Measurements from ENCODE around the gene GTF2H3.

GTF2H3 gene

DNA sequence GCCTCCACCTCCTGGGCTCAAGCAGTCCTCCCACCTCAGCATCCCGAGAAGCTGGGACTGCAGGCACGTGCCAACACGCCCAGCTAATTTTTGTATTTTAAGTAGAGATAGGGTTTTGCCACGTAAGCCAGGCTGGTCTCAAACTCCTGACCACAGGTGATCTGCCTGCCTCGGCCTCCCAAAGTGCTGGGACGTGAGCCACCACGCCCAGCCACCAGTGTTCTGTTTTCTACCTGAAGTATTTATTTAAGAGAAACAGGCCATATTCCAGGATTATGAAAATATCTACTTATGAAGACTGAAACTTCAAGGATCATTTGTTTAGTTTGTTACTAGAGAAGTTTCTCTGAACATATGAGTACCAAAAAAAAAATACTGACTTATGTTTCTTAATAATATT, 10.3 kb downstream of the GTF2H3 start:
- no peak overlapping the region for H3K9ac ChIP-seq (ENCODE audit: low read depth in 1 of 2, low read length in 2 of 2)
- no peak overlapping the region for H3K4me3 ChIP-seq (ENCODE audit: low read depth in 1 of 2, low read length in 2 of 2)
- no peak overlapping the region for H3K27ac ChIP-seq (ENCODE audit: low read depth, low read length)
- peaks cover 14 to 48% of the 10 kb centered on the region in 2 donors for H3K36me3 ChIP-seq (ENCODE audit: control insufficient read depth in 1 of 2, insufficient read depth in 2 of 2, low read length in 2 of 2)
- no peaks in the 10 kb centered on the region for H3K27me3 ChIP-seq (ENCODE audit: control insufficient read depth in 1 of 2, insufficient read depth in 2 of 2, low read length in 2 of 2)
- H3K9me3 ChIP-seq (ENCODE audit: control insufficient read depth in 1 of 2, low read length in 2 of 2), result no peaks in the 10 kb centered on the region
- no peaks in the 10 kb centered on the region for H3K4me1 ChIP-seq (ENCODE audit: control insufficient read depth in 1 of 2, insufficient read depth in 2 of 2, low read length in 2 of 2)

DNA sequence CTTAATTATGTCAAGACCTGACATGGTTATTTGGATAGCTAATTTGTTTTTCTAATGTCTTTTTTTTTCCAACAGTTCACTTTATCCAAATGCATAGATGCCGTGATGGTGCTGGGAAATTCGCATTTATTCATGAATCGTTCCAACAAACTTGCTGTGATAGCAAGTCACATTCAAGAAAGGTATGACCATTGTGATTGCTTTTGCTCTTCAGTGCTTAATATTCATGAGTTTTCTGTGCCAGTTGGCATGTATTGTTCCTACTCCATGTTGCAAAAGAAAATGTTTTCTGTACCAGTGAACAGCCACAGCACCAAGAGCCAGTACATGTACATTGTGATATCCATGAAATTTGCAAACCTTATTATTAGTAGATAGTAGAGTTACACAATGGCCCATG, 11.8 kb downstream of the GTF2H3 start:
- Histone ChIP-seq H3K9me3 (ENCODE audit: control insufficient read depth in 1 of 2, low read length in 2 of 2) (no peaks in the 10 kb centered on the region), H3K36me3 (ENCODE audit: control insufficient read depth in 1 of 2, insufficient read depth in 2 of 2, low read length in 2 of 2) (peaks cover 8 to 59% of the 10 kb centered on the region in 2 donors), H3K27ac (ENCODE audit: low read depth, low read length) (no peak overlapping the region), H3K4me1 (ENCODE audit: control insufficient read depth in 1 of 2, insufficient read depth in 2 of 2, low read length in 2 of 2) (no peaks in the 10 kb centered on the region), H3K27me3 (ENCODE audit: control insufficient read depth in 1 of 2, insufficient read depth in 2 of 2, low read length in 2 of 2) (no peaks in the 10 kb centered on the region), H3K4me3 (ENCODE audit: low read depth in 1 of 2, low read length in 2 of 2) (no peak overlapping the region), H3K9ac (ENCODE audit: low read depth in 1 of 2, low read length in 2 of 2) (no peak overlapping the region)

DNA sequence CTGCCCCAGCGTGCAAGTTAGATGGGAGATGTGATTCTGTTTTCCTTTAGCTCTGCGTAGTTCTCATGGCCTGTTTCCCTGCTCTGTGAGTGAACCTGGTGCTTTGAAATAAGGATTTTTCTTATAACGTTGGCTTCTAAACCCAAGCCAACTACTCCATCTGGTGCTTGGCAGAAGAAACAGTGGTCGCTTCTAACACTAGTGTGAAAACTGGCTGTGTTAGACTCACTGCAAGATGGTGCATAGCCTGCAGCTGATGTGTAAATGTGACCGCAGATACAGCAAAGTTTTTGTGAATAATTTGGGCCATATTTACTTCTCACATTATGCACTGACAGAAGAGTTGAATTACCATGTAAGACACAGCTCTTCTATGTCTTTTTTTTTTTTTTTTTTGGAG, 12.2 kb downstream of the GTF2H3 start:
- H3K36me3 ChIP-seq (ENCODE audit: control insufficient read depth in 1 of 2, insufficient read depth in 2 of 2, low read length in 2 of 2), result peaks cover 8 to 63% of the 10 kb centered on the region in 2 donors
- no peaks in the 10 kb centered on the region for H3K4me1 ChIP-seq (ENCODE audit: control insufficient read depth in 1 of 2, insufficient read depth in 2 of 2, low read length in 2 of 2)
- no peaks in the 10 kb centered on the region for H3K27me3 ChIP-seq (ENCODE audit: control insufficient read depth in 1 of 2, insufficient read depth in 2 of 2, low read length in 2 of 2)
- no peak overlapping the region for H3K27ac ChIP-seq (ENCODE audit: low read depth, low read length)
- no peaks in the 10 kb centered on the region for H3K9me3 ChIP-seq (ENCODE audit: control insufficient read depth in 1 of 2, low read length in 2 of 2)
- no peak overlapping the region for H3K9ac ChIP-seq (ENCODE audit: low read depth in 1 of 2, low read length in 2 of 2)
- no peak overlapping the region for H3K4me3 ChIP-seq (ENCODE audit: low read depth in 1 of 2, low read length in 2 of 2)

DNA sequence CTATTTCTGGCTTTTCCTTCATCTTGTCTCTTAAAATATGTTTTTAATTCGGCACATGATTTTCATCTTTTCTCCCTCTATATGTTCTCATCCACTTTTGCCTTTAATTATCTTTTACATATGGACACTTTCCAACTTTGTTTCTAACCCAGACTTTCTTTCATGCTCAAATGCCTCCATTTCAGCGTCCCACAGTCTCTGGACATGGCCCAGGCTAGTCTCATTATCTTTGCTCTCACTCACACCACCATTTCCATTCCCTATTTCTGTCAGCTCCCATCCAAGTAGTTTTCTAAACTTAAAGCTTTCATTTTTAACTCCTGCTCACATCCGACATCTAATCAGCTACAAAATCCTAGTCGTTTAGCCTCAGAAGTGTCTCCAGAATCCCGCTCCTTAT, 14.8 kb downstream of the GTF2H3 start:
- H3K9me3 ChIP-seq (ENCODE audit: control insufficient read depth in 1 of 2, low read length in 2 of 2), result no peaks in the 10 kb centered on the region
- no peak overlapping the region for H3K9ac ChIP-seq (ENCODE audit: low read depth in 1 of 2, low read length in 2 of 2)
- H3K27ac ChIP-seq (ENCODE audit: low read depth, low read length), result no peak overlapping the region
- peaks cover 11 to 58% of the 10 kb centered on the region in 2 donors for H3K36me3 ChIP-seq (ENCODE audit: control insufficient read depth in 1 of 2, insufficient read depth in 2 of 2, low read length in 2 of 2)
- H3K4me1 ChIP-seq (ENCODE audit: control insufficient read depth in 1 of 2, insufficient read depth in 2 of 2, low read length in 2 of 2), result no peaks in the 10 kb centered on the region
- no peaks in the 10 kb centered on the region for H3K27me3 ChIP-seq (ENCODE audit: control insufficient read depth in 1 of 2, insufficient read depth in 2 of 2, low read length in 2 of 2)
- H3K4me3 ChIP-seq (ENCODE audit: low read depth in 1 of 2, low read length in 2 of 2), result no peak overlapping the region

DNA sequence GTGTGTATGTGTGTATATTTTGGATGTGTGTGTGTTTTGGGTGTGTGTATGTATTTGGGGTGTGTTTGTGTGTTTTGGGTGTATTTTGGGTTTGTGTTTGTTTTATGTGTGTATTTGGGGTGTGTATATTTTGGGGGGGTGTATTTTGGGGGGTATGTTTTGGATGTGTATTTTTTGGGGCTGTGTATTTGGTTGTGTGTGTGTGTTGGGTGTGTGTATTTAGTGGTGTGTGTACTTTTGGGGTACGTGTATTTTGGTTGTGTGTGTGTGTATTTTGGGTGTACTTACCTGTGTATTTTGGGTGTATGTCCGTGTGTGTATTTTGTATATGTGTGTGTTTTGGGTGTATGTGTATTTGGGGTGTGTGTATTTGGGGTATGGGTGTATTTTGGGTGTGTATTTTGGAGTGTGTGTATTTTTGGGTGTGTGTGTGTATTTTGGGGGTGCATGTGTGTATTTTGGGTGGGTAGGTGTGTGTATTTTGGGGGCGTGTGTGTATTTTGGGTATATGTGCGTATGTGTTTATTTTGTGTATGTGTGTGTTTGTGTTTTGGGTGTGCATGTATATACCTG, 20.6 kb downstream of the GTF2H3 start:
- Histone ChIP-seq H3K4me3 (ENCODE audit: low read depth in 1 of 2, low read length in 2 of 2) (no peak overlapping the region), H3K27me3 (ENCODE audit: control insufficient read depth in 1 of 2, insufficient read depth in 2 of 2, low read length in 2 of 2) (no peaks in the 10 kb centered on the region), H3K36me3 (ENCODE audit: control insufficient read depth in 1 of 2, insufficient read depth in 2 of 2, low read length in 2 of 2) (peaks cover 17 to 49% of the 10 kb centered on the region in 2 donors), H3K27ac (ENCODE audit: low read depth, low read length) (no peak overlapping the region), H3K9ac (ENCODE audit: low read depth in 1 of 2, low read length in 2 of 2) (no peak overlapping the region), H3K9me3 (ENCODE audit: control insufficient read depth in 1 of 2, low read length in 2 of 2) (no peaks in the 10 kb centered on the region), H3K4me1 (ENCODE audit: control insufficient read depth in 1 of 2, insufficient read depth in 2 of 2, low read length in 2 of 2) (no peaks in the 10 kb centered on the region)

DNA sequence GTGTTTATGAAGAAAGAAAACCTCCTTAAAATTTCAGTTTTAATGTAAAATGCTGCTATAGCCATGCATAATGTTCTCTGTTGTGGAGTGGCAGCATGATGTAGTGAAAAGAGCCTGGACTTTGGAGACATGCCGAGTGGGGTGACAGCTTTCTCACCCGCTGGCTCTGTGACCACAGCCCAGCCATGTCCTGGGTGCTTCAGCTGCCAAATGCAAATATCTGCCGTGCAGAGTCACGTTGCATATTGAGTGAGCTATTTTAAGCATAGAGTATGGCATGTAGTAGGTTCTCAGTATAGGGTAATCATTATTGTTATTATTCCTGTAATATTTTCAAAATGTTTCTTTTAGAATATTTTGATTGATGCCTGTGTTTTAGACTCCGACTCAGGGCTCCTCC, 21.8 kb downstream of the GTF2H3 start:
- H3K36me3 ChIP-seq (ENCODE audit: control insufficient read depth in 1 of 2, insufficient read depth in 2 of 2, low read length in 2 of 2), result peaks cover 17 to 47% of the 10 kb centered on the region in 2 donors

DNA sequence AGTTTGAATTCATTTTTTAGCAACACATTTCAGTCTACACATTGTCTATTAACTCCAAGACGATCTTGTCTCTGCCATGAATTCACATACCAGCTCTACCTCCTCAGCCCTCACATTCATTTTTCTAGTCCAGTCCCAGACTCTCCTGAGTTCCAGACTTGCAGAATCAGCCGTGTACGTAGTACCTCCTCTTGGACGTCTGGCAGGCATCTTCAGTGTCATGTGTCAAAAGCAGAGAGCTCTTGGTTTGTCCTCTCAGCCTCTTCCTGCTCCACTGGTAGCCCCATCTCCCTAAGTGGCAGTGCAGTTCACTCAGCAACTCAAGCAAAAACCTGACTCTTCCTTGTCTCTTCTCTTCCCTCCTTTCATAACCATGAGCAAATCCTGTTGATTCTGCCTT, 22.8 kb downstream of the GTF2H3 start:
- Histone ChIP-seq H3K4me1 (ENCODE audit: control insufficient read depth in 1 of 2, insufficient read depth in 2 of 2, low read length in 2 of 2) (no peaks in the 10 kb centered on the region), H3K36me3 (ENCODE audit: control insufficient read depth in 1 of 2, insufficient read depth in 2 of 2, low read length in 2 of 2) (peaks cover 17 to 40% of the 10 kb centered on the region in 2 donors), H3K27me3 (ENCODE audit: control insufficient read depth in 1 of 2, insufficient read depth in 2 of 2, low read length in 2 of 2) (no peaks in the 10 kb centered on the region), H3K27ac (ENCODE audit: low read depth, low read length) (no peak overlapping the region), H3K9ac (ENCODE audit: low read depth in 1 of 2, low read length in 2 of 2) (no peak overlapping the region), H3K9me3 (ENCODE audit: control insufficient read depth in 1 of 2, low read length in 2 of 2) (no peaks in the 10 kb centered on the region), H3K4me3 (ENCODE audit: low read depth in 1 of 2, low read length in 2 of 2) (no peak overlapping the region)

More for the DNA sequence above, 21.8 kb downstream of the GTF2H3 start:
- H3K9me3 ChIP-seq (ENCODE audit: control insufficient read depth in 1 of 2, low read length in 2 of 2), result no peaks in the 10 kb centered on the region
- no peak overlapping the region for H3K4me3 ChIP-seq (ENCODE audit: low read depth in 1 of 2, low read length in 2 of 2)
- no peak overlapping the region for H3K9ac ChIP-seq (ENCODE audit: low read depth in 1 of 2, low read length in 2 of 2)
- H3K4me1 ChIP-seq (ENCODE audit: control insufficient read depth in 1 of 2, insufficient read depth in 2 of 2, low read length in 2 of 2), result no peaks in the 10 kb centered on the region
- H3K27ac ChIP-seq (ENCODE audit: low read depth, low read length), result no peak overlapping the region
- no peaks in the 10 kb centered on the region for H3K27me3 ChIP-seq (ENCODE audit: control insufficient read depth in 1 of 2, insufficient read depth in 2 of 2, low read length in 2 of 2)

DNA sequence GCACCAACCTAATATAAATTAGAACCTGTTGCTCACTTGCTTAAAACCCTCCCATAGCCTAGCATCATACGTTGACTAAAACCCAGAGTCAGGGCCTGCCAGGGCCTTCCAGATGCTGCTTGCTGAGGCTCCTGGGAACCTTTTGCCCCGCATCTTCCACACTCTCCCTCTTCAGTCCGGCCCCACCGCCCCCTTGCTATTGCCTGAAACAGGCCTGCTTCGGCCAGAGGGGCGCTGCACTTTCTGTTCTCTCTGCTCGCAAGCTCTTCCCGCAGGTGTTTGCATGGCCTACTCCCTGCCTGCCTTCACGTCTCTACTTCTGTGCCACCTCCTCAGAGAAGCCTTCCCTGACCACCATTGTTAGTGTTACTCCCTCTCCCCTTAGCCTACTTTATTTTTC, 23.6 kb downstream of the GTF2H3 start:
- Histone ChIP-seq H3K4me1 (ENCODE audit: control insufficient read depth in 1 of 2, insufficient read depth in 2 of 2, low read length in 2 of 2) (no peaks in the 10 kb centered on the region), H3K27ac (ENCODE audit: low read depth, low read length) (no peak overlapping the region), H3K27me3 (ENCODE audit: control insufficient read depth in 1 of 2, insufficient read depth in 2 of 2, low read length in 2 of 2) (no peaks in the 10 kb centered on the region), H3K4me3 (ENCODE audit: low read depth in 1 of 2, low read length in 2 of 2) (no peak overlapping the region), H3K9me3 (ENCODE audit: control insufficient read depth in 1 of 2, low read length in 2 of 2) (no peaks in the 10 kb centered on the region), H3K36me3 (ENCODE audit: control insufficient read depth in 1 of 2, insufficient read depth in 2 of 2, low read length in 2 of 2) (peaks cover 14 to 35% of the 10 kb centered on the region in 2 donors), H3K9ac (ENCODE audit: low read depth in 1 of 2, low read length in 2 of 2) (no peak overlapping the region)

DNA sequence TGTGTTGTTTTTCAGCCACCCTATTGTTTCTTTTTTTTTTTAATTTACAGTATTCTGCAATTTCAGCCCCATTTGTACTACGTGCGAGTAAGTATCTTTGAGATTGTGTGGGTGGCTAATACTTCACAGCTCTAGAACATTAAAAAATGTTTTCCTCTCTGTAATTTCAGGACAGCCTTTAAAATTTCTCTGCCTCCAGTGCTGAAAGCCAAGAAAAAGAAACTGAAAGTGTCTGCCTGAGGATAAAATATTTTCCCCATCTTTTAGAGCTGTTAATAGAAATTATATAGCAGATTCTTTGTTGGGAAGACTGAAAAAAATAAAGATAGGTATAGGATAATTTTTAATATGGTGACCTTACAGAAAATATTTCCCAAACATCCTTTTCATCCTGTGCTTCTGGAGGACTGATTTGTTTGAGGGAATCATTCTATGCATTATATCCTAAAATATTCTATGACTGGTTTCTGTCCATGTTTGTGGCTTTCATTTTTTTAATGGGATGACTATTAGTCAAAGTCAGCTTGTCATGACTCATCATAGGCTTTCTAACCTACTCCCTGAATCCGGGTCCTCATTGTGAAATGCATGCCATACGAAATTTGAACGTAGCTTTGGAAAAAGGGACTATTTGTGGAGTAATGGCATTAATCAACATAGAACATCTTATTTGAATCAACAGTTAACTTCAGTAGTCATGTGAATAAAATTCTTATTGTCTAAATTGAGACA, 26.5 kb downstream of the GTF2H3 start:
- H3K4me3 ChIP-seq (ENCODE audit: low read depth in 1 of 2, low read length in 2 of 2), result no peak overlapping the region
- H3K4me1 ChIP-seq (ENCODE audit: control insufficient read depth in 1 of 2, insufficient read depth in 2 of 2, low read length in 2 of 2), result no peaks in the 10 kb centered on the region
- H3K9me3 ChIP-seq (ENCODE audit: control insufficient read depth in 1 of 2, low read length in 2 of 2), result no peaks in the 10 kb centered on the region
- peaks cover 6 to 26% of the 10 kb centered on the region in 2 donors for H3K36me3 ChIP-seq (ENCODE audit: control insufficient read depth in 1 of 2, insufficient read depth in 2 of 2, low read length in 2 of 2)
- H3K9ac ChIP-seq (ENCODE audit: low read depth in 1 of 2, low read length in 2 of 2), result no peak overlapping the region
- H3K27me3 ChIP-seq (ENCODE audit: control insufficient read depth in 1 of 2, insufficient read depth in 2 of 2, low read length in 2 of 2), result no peaks in the 10 kb centered on the region
- no peak overlapping the region for H3K27ac ChIP-seq (ENCODE audit: low read depth, low read length)

DNA sequence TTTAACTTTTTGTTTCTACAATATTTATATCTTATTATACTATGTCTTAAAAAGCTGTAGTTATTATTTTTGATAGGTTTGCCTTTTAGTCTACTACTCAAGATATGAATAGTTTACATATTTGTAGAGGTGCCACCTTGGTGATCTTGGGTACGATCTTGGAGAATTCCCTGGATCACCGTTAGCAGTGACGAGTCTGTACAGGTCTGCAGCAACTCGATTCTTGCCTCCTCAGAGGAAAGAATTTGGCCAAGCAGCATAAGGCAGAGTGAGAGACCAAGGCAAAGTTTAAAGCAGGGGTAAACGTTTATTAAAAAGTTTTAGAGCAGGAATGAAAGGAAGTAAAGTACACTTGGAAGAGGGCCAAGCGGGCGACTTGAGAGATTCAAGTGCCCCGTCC, 34.1 kb downstream of the GTF2H3 start:
- H3K27me3 ChIP-seq (ENCODE audit: control insufficient read depth in 1 of 2, insufficient read depth in 2 of 2, low read length in 2 of 2), result no peaks in the 10 kb centered on the region
- no peak overlapping the region for H3K27ac ChIP-seq (ENCODE audit: low read depth, low read length)
- no peak overlapping the region for H3K9ac ChIP-seq (ENCODE audit: low read depth in 1 of 2, low read length in 2 of 2)
- peaks cover 0 to 9% of the 10 kb centered on the region in 2 donors for H3K4me1 ChIP-seq (ENCODE audit: control insufficient read depth in 1 of 2, insufficient read depth in 2 of 2, low read length in 2 of 2)
- H3K4me3 ChIP-seq (ENCODE audit: low read depth in 1 of 2, low read length in 2 of 2), result no peak overlapping the region
- H3K36me3 ChIP-seq (ENCODE audit: control insufficient read depth in 1 of 2, insufficient read depth in 2 of 2, low read length in 2 of 2), result no peaks in the 10 kb centered on the region
- H3K9me3 ChIP-seq (ENCODE audit: control insufficient read depth in 1 of 2, low read length in 2 of 2), result no peaks in the 10 kb centered on the region
